Thoracic aorta (tissue), 2 donors: Measurements from ENCODE around the gene CCDC136. TPM values are rescaled to one million over a fixed set of nuclear protein-coding genes. Genes with fewer than 3 reads are reported as not detected.

Source experiments
- ATAC-seq: fragments of 150-250 bp; one replicate; pipeline ENCODE4 v1.8.0; 2017; ENCODE audit warnings: low read depth; ENCODE audit not compliant: insufficient number of reproducible peaks, low FRiP score
- DNase-seq: peaks from one replicate; pipeline ENCODE4 v3.0.0-alpha.2; 2020; ENCODE audit warnings: low spot score
- H3K27ac ChIP-seq, 2 donors: fragments of 200-600 bp; sonication (generic); 1 replicate in 1 of 2; 2 replicates in 1 of 2; pipeline ENCODE4 v1.5.1; 2016; ENCODE audit warnings: mild to moderate bottlenecking in 2 of 2, moderate library complexity in 2 of 2
- H3K27me3 ChIP-seq: fragments of 200-600 bp; sonication (generic); replicated peaks from 2 replicates; pipeline ENCODE4 v1.6.0; 2016; ENCODE audit warnings: mild to moderate bottlenecking; ENCODE audit not compliant: insufficient read depth
- H3K36me3 ChIP-seq: fragments of 200-600 bp; sonication (generic); one replicate; pipeline ENCODE4 v1.5.1; 2016
- H3K4me1 ChIP-seq, 2 donors: fragments of 200-600 bp; sonication (generic); 1 replicate in 1 of 2; 2 replicates in 1 of 2; pipeline versions ENCODE4 v1.5.1 to v1.6.0; 2016; ENCODE audit warnings: low read depth in 2 of 2, mild to moderate bottlenecking in 1 of 2; ENCODE audit not compliant: control insufficient read depth in 1 of 2
- H3K4me3 ChIP-seq: fragments of 200-600 bp; sonication (generic); 2 replicates; pipeline ENCODE4 v1.5.1; 2016; ENCODE audit warnings: mild to moderate bottlenecking
- H3K9me3 ChIP-seq: fragments of 200-600 bp; sonication (generic); 2 replicates; pipeline ENCODE4 v1.5.1; 2016
- CTCF ChIP-seq: fragments of 200-600 bp; sonication (generic); IDR thresholded peaks from one replicate; pipeline ENCODE4 v1.5.1; 2019; ENCODE audit warnings: antibody characterized with exemption
- total RNA-seq, 2 donors: library from RNA; depleted of rRNA; stranded (reverse); fragments of >200 nt; gene quantifications; one replicate each; pipeline versions ENCODE4 v1.1.0 to v1.2.3, GENCODE V29; 2016

The CCDC136 gene
- total RNA-seq, 2 donors from 2014 or later: 29.3 to 34.7 TPM

DNA sequence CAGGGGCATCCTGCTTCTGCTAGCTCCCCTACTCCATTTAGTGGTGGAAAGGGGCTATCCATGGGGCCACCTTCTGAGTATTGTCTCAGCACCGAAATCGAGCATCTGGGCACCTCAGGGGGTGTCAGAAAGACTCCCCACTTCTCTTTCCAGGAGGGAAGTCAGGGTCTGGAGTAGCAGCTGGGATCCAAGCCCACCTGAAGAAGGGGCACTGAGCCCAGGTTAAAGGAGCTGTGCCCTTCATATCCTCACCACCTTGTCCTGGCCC lies 41.0 kb downstream of the CCDC136 start:
- H3K27ac ChIP-seq: peak overlapping the region; percentile 91 to 97
- peaks cover 6% of the 10 kb centered on the region for H3K36me3 ChIP-seq
- TF ChIP-seq CTCF: no peak
- ATAC-seq (no peak), DNase-seq (no peak)
- H3K4me1 ChIP-seq: peaks cover 31 to 60% of the 10 kb centered on the region in 2 donors
- H3K27me3 ChIP-seq: no peaks in the 10 kb centered on the region
- H3K4me3 ChIP-seq: peak overlapping the region; percentile 71
- no peaks in the 10 kb centered on the region for H3K9me3 ChIP-seq

DNA sequence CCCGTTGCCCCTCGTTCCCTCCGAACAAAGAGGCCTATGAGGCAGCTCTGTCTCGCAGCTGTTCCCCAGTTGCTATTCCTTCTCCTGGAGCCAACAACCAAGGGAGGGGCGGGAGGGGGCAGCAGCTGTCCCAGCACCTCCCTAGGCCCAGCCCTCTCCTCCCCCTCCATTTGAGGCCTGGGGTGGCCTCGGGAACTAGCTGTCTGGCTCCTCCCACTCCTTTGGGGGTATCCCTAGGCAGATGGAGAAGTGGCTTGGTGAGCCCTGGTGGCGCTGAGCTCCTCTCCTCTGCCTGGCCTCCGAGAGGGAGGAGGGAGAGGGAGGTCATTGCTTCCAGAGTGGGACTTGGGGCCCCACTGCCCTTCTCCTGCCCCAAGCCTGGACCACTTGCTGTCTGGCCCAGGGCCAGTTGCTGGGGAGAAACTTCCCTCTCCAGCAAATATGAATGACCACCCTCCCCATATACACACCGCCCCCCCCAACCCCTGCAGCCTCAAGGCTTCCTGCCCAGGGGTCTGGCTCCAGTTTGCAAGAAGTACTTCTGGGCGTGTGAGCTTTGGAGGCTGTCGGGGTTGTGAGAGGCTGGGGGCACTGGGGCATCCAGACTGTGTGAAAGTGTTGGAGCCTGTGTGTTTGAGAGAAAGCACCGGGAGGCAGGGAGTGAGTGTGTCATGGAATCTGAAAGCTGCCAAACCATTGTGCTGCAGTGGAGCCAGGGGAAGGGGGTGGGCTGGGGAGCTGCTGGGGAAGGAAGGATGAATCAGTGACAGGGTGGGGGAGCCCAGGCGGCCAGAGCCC lies 41.6 kb downstream of the CCDC136 start:
- H3K4me3 ChIP-seq: peak overlapping the region; percentile 71
- peak; percentile 26 for ATAC-seq
- no peaks in the 10 kb centered on the region for H3K27me3 ChIP-seq
- no peak for TF ChIP-seq CTCF
- no peak for DNase-seq
- H3K27ac ChIP-seq: peak overlapping the region; percentile 91 to 97
- no peaks in the 10 kb centered on the region for H3K9me3 ChIP-seq
- H3K4me1 ChIP-seq: peaks cover 27 to 55% of the 10 kb centered on the region in 2 donors
- peaks cover 10% of the 10 kb centered on the region for H3K36me3 ChIP-seq

DNA sequence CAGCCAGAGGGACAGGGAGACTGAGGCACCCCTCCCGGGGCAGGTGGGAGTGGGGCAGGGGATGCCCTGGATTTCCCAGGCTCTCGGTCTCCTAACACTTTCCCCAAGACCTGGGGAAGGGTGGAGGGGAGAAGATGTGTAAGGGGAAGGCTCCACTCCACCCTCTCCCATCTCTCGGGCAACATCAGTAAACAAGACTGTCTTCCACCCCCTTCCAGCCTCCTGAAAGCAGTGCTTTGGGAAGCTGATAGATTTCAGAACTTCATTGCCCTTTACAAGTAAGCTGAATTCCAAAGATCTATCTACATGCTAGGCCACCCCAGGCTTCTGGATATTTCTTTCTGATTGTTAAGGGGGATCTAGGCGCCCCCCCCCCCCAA lies 42.2 kb downstream of the CCDC136 start:
- TF ChIP-seq CTCF: no peak
- DNase-seq (no peak), ATAC-seq (no peak)
- Histone ChIP-seq H3K36me3 (peaks cover 16% of the 10 kb centered on the region), H3K9me3 (no peaks in the 10 kb centered on the region), H3K4me3 (peak overlapping the region; percentile 71), H3K27me3 (no peaks in the 10 kb centered on the region), H3K4me1 (peaks cover 23 to 49% of the 10 kb centered on the region in 2 donors), H3K27ac (peak overlapping the region; percentile 78 to 97)

- Histone ChIP-seq H3K4me1 (peaks cover 16 to 39% of the 10 kb centered on the region in 2 donors), H3K36me3 (peaks cover 30% of the 10 kb centered on the region), H3K4me3 (no peak overlapping the region), H3K27ac (peak overlapping the region; percentile 78 to 83), H3K9me3 (no peaks in the 10 kb centered on the region), H3K27me3 (no peaks in the 10 kb centered on the region)
- no peak for ATAC-seq
- DNase-seq: no peak
- no peak for TF ChIP-seq CTCF
Observed at GRCh38 chr7:128835231-128835751, 43.5 kb downstream of the CCDC136 start.

GRCh38 chr7:128835790-128836641 lies 44.2 kb downstream of the CCDC136 start:
- Histone ChIP-seq H3K36me3 (peaks cover 37% of the 10 kb centered on the region), H3K4me3 (peak overlapping the region; percentile 22), H3K9me3 (no peaks in the 10 kb centered on the region), H3K4me1 (peaks cover 16 to 39% of the 10 kb centered on the region in 2 donors), H3K27me3 (no peaks in the 10 kb centered on the region), H3K27ac (peak overlapping the region; percentile 78 to 83)
- no peak for TF ChIP-seq CTCF
- DNase-seq: no peak
- ATAC-seq: no peak
